Spleen (tissue), 7 donors: Measurements from ENCODE around the gene DLG3.

Experiments
- POLR2A ChIP-seq, 3 donors: fragments of 450-650 bp; IDR thresholded peaks; one replicate each; pipeline ENCODE4 v1.5.1; 2017; ENCODE audit warnings: antibody characterized with exemption in 3 of 3, mild to moderate bottlenecking in 1 of 3
- POLR2AphosphoS5 ChIP-seq, 3 donors: sonication (generic); formaldehyde crosslinking; IDR thresholded peaks; one replicate each; pipeline ENCODE4 v1.5.1; 2017; ENCODE audit warnings: antibody characterized with exemption in 3 of 3
- TF ChIP-seq, protein P1 (sequence below), 11 experiments: fragments of 200-600 bp in 7 of 11; fragments of 450-650 bp in 4 of 11; sonication (generic) in 4 of 11; IDR thresholded peaks in 8 of 11; conservative IDR thresholded peaks in 3 of 11; 1 replicate in 7 of 11; 2 replicates in 4 of 11; pipeline versions ENCODE4 v1.4.0 to v1.8.0; 2016 to 2021; ENCODE audit warnings: antibody characterized with exemption in 11 of 11, inconsistent platforms in 4 of 11, mild to moderate bottlenecking in 1 of 11
- donor health status: DM: no; HTN: no; CAD: no; lungs with moderate emphysema.
- donor health status: DM: no; HTN: no; CAD: no.
- donor health status: DM: no; HTN: no; CAD: no.

DNA sequence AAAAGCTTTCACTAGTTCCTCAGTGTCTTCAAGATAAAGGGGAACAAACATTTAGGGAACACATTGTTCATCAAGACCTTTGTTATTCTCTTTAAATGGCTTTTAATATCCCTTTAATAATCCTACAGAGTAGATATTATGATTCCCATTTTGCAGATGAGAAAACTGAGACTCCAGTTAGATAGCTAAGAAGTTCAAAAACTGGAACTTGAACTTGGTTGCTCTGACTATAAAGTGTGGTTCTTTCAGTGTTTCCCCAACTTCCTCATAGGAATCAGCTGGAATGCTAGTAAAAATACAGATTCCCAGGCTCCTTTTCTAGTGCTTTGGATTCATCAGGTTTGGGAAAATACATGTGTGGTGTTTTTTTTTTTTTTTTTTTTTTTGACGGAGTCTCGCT is 37.7 kb downstream of the DLG3 start:
- no peak for TF ChIP-seq POLR2A (IDR thresholded peaks at IDR 0.05)
- TF ChIP-seq, protein P1, sequence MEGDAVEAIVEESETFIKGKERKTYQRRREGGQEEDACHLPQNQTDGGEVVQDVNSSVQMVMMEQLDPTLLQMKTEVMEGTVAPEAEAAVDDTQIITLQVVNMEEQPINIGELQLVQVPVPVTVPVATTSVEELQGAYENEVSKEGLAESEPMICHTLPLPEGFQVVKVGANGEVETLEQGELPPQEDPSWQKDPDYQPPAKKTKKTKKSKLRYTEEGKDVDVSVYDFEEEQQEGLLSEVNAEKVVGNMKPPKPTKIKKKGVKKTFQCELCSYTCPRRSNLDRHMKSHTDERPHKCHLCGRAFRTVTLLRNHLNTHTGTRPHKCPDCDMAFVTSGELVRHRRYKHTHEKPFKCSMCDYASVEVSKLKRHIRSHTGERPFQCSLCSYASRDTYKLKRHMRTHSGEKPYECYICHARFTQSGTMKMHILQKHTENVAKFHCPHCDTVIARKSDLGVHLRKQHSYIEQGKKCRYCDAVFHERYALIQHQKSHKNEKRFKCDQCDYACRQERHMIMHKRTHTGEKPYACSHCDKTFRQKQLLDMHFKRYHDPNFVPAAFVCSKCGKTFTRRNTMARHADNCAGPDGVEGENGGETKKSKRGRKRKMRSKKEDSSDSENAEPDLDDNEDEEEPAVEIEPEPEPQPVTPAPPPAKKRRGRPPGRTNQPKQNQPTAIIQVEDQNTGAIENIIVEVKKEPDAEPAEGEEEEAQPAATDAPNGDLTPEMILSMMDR (IDR thresholded peaks at IDR 0.05 in 8 of 11, conservative IDR thresholded peaks at IDR 0.05 in 3 of 11), result no peak
- no peak for TF ChIP-seq POLR2AphosphoS5 (IDR thresholded peaks at IDR 0.05)
